K562 (cell line): ENCODE measurements around the gene MYO10. TPM values are rescaled to one million over a fixed set of nuclear protein-coding genes. Genes with fewer than 3 reads are reported as not detected.

Experiments
- ATAC-seq: fragments of 200-7000 bp; cut with Tn5 transposase; 3 replicates; pipeline ENCODE4 v1.9.1; 2020; ENCODE audit warnings: moderate library complexity
- BruUV-seq: library from RNA; stranded (reverse); fragments of 400-500 nt; replicated peaks from 2 replicates; lab custom pipeline; 2021; lab: Mats Ljungman, UMichigan
- CTCF ChIA-PET: fragments of 300-600 bp; formaldehyde crosslinking; extraction: SDS; loops from one replicate; lab custom pipeline; 2021; ENCODE audit warnings: low intra/inter-chr PET ratio; lab: Yijun Ruan, JAX
- POLR2A ChIA-PET: fragments of 300-600, 350-650 bp; sonication (Branson Sonifier 250); formaldehyde crosslinking; extraction: SDS; loops from one replicate; lab custom pipeline; 2021; ENCODE audit warnings: antibody characterized with exemption, inconsistent platforms; lab: Yijun Ruan, JAX
- DNase-seq, 4 experiments: peaks; one replicate each; pipeline versions ENCODE4 v3.0.0 to v3.0.0-alpha.2; 2011 to 2018; ENCODE audit warnings: low spot score in 3 of 4, mixed read lengths in 3 of 4; ENCODE audit errors: extremely low read depth in 1 of 4
- FAIRE-seq: peaks from 2 replicates; lab custom pipeline; 2011; peaks lifted over from hg19 to GRCh38; lab: Jason Lieb, UNC
- H2AFZ ChIP-seq: 2 replicates; pipeline ENCODE4 v1.6.0; 2011; ENCODE audit warnings: low read depth, low read length, control low read depth, inconsistent platforms
- H3K27ac ChIP-seq: fragments of 200-600 bp; 3 replicates; pipeline ENCODE4 v1.8.0; 2011; ENCODE audit warnings: low read depth, mild to moderate bottlenecking, control low read depth, inconsistent platforms, low read length, moderate library complexity, mixed read lengths; ENCODE audit errors: extremely low read depth
- H3K27me3 ChIP-seq, 2 experiments: fragments of 300-600 bp in 1 of 2; 2 replicates in 1 of 2; 3 replicates in 1 of 2; pipeline versions ENCODE4 v1.6.0 to v1.8.0; 2011; ENCODE audit warnings: inconsistent platforms in 2 of 2, low read length in 2 of 2, mild to moderate bottlenecking in 1 of 2, mixed read lengths in 1 of 2, moderate library complexity in 1 of 2; ENCODE audit not compliant: control insufficient read depth in 2 of 2, insufficient read depth in 2 of 2
- H3K36me3 ChIP-seq: fragments of 300-600 bp; 3 replicates; pipeline ENCODE4 v1.8.0; 2011; ENCODE audit warnings: mild to moderate bottlenecking, low read length, inconsistent platforms; ENCODE audit not compliant: control insufficient read depth, insufficient read depth
- H3K4me1 ChIP-seq, 2 experiments: fragments of 200-600 bp in 1 of 2; replicated peaks in 1 of 2; 2 replicates in 1 of 2; 3 replicates in 1 of 2; pipeline versions ENCODE4 v1.5.1 to v1.8.0; 2011; ENCODE audit warnings: inconsistent platforms in 2 of 2, low read length in 2 of 2, mild to moderate bottlenecking in 1 of 2, mixed read lengths in 1 of 2, moderate library complexity in 1 of 2; ENCODE audit not compliant: control insufficient read depth in 2 of 2, insufficient read depth in 2 of 2
- H3K4me2 ChIP-seq: 2 replicates; pipeline ENCODE4 v1.6.1; 2011; ENCODE audit warnings: low read length, control low read depth, inconsistent platforms, mixed read lengths; ENCODE audit not compliant: insufficient read depth
- H3K4me3 ChIP-seq: fragments of 200-600 bp; sonication (generic), shearing (Covaris generic); 2 replicates; pipeline ENCODE4 v1.5.1; 2016; ENCODE audit warnings: control low read depth, inconsistent platforms
- H3K79me2 ChIP-seq: fragments of 200-600 bp; 3 replicates; pipeline ENCODE4 v1.8.0; 2011; ENCODE audit warnings: low read length, inconsistent platforms; ENCODE audit not compliant: control insufficient read depth, insufficient read depth
- H3K9ac ChIP-seq, 2 experiments: 2 replicates each; pipeline versions ENCODE4 v1.6.0 to v1.6.1; 2011; ENCODE audit warnings: low read depth in 2 of 2, low read length in 2 of 2, control low read depth in 1 of 2, inconsistent platforms in 1 of 2, mild to moderate bottlenecking in 1 of 2, mixed read lengths in 1 of 2; ENCODE audit not compliant: insufficient read depth in 1 of 2
- H3K9me1 ChIP-seq: one replicate; pipeline ENCODE4 v1.6.0; 2011; ENCODE audit warnings: inconsistent platforms, mild to moderate bottlenecking, low read length, moderate library complexity; ENCODE audit not compliant: control insufficient read depth, insufficient read depth
- H3K9me3 ChIP-seq: replicated peaks from 2 replicates; pipeline ENCODE4 v1.5.1; 2011; ENCODE audit warnings: low read depth, low read length, inconsistent platforms; ENCODE audit not compliant: control insufficient read depth, insufficient read depth
- H4K20me1 ChIP-seq: replicated peaks from 2 replicates; pipeline ENCODE4 v1.6.1; 2011; ENCODE audit warnings: low read length, inconsistent platforms, mixed read lengths; ENCODE audit not compliant: control insufficient read depth, insufficient read depth
- ATF4 ChIP-seq: fragments of 450-650 bp; formaldehyde crosslinking; IDR thresholded peaks from 2 replicates; pipeline ENCODE4 v1.4.0; 2022; ENCODE audit warnings: mild to moderate bottlenecking, moderate library complexity
- BCL6 ChIP-seq: fragments of 250-450 bp; sonication (Bioruptor Pico); IDR thresholded peaks from 2 replicates; pipeline ENCODE4 v1.4.0; 2020
- CXXC5 ChIP-seq: fragments of 250-450 bp; sonication (Bioruptor Pico); IDR thresholded peaks from 2 replicates; pipeline ENCODE4 v1.8.0; 2022; ENCODE audit warnings: inconsistent platforms, mild to moderate bottlenecking, moderate library complexity
- EGR1 ChIP-seq: fragments of 450-650 bp; conservative IDR thresholded peaks from 2 replicates; pipeline ENCODE4 v1.6.1; 2017; ENCODE audit warnings: mild to moderate bottlenecking
- ELF4 ChIP-seq: fragments of 450-650 bp; formaldehyde crosslinking; IDR thresholded peaks from 2 replicates; pipeline ENCODE4 v1.4.0; 2022; ENCODE audit warnings: missing genetic modification characterization
- FOXP1 ChIP-seq: sonication (generic); formaldehyde crosslinking; IDR thresholded peaks from 2 replicates; pipeline ENCODE4 v1.8.0; 2022; ENCODE audit warnings: mild to moderate bottlenecking, missing genetic modification reagents
- MTA2 ChIP-seq: fragments of 450-650 bp; IDR thresholded peaks from 2 replicates; pipeline ENCODE4 v1.6.1; 2016; ENCODE audit warnings: low read depth
- RBM17 ChIP-seq: fragments of 200-400 bp; formaldehyde crosslinking; IDR thresholded peaks from 2 replicates; pipeline ENCODE4 v1.6.1; 2017; ENCODE audit warnings: low read depth, mild to moderate bottlenecking, low read length, borderline replicate concordance
- TBP ChIP-seq: optimal IDR thresholded peaks from 2 replicates; pipeline ENCODE3; 2011; ENCODE audit warnings: low read depth, low read length, improper control_type of control experiment
- TEAD1 ChIP-seq, 2 experiments: fragments of 450-650 bp in 1 of 2; sonication (generic) in 1 of 2; formaldehyde crosslinking; IDR thresholded peaks; 2 replicates each; pipeline versions ENCODE4 v1.4.0 to v1.8.0; 2020 to 2022; ENCODE audit warnings: mild to moderate bottlenecking in 2 of 2, missing genetic modification reagents in 1 of 2
- TEAD2 ChIP-seq: fragments of 450-650 bp; IDR thresholded peaks from 2 replicates; pipeline ENCODE4 v1.6.1; 2016; ENCODE audit warnings: missing genetic modification characterization, control low read depth, missing compliant biosample characterization
- ZZZ3 ChIP-seq: fragments of 450-650 bp; IDR thresholded peaks from 2 replicates; pipeline ENCODE4 v1.6.1; 2016; ENCODE audit warnings: antibody characterized with exemption, mild to moderate bottlenecking, moderate library complexity
- WGBS: fragments of 100-300 bp; shearing (Covaris generic); methylation state at CpG from one replicate; pipeline ENCODE4 v1.1.6; 2016; ENCODE audit warnings: low coverage, mixed read lengths; ENCODE audit not compliant: insufficient coverage; ENCODE audit errors: missing lambda C conversion rate; 5-methylcytosine and 5-hydroxymethylcytosine counted together
- in situ Hi-C: fragments of 300-500 bp; cut with MboI; formaldehyde crosslinking; loops from 4 replicates; pipeline ENCODE4 v1.15.0; 2018; ENCODE audit warnings: inconsistent platforms, mixed read lengths
- intact Hi-C: fragments of 100-400 bp; cut with micrococcal nuclease; formaldehyde crosslinking; loops from 2 replicates; pipeline ENCODE4 v1.14.2; 2022
- polyA plus RNA-seq, 8 experiments: library from polyadenylated mRNA; depleted of rRNA in 4 of 8; stranded (reverse) in 5 of 8; unstranded in 3 of 8; fragments of >200 nt; fragmentation: Nextera tagmentation in 2 of 8; fragmentation: Illumina TruSeq in 1 of 8; extraction: Ambion mirVana in 2 of 8; extraction: Trizol in 1 of 8; gene quantifications; 2 replicates each; pipeline versions ENCODE4 v1.2.1 to v1.2.3, GENCODE V29; 2011 to 2014; ENCODE audit warnings: inconsistent platforms in 1 of 8, missing spikeins in 1 of 8
- total RNA-seq, 7 experiments: library from RNA; depleted of rRNA in 6 of 7; stranded (reverse); fragments of >200 nt in 6 of 7; fragmentation: Illumina TruSeq in 2 of 7; extraction: Trizol in 2 of 7; gene quantifications; 2 replicates each; pipeline versions ENCODE4 v1.2.1 to v1.2.3, GENCODE V29; 2011 to 2021; ENCODE audit warnings: low replicate concordance in 1 of 7
- TF ChIP-seq, protein P1 (sequence below): sonication (generic); formaldehyde crosslinking; IDR thresholded peaks from 2 replicates; pipeline ENCODE4 v1.8.0; 2022; ENCODE audit warnings: mild to moderate bottlenecking, missing genetic modification reagents

Gene MYO10
- total and polyA plus RNA-seq, 9 of the 15 experiments (the other 6 are each of a cell fraction or from before 2014, with no cell fraction given): 0.04 to 0.24 TPM; not detected in 7

- POLR2A ChIA-PET: no interaction called here
- Histone ChIP-seq H3K27me3 (peaks cover 17 to 55% of the 10 kb centered on the region in 2 experiments), H3K9me3 (no peaks in the 10 kb centered on the region), H2AFZ (no peak overlapping the region), H3K4me1 (no peaks in the 10 kb centered on the region), H4K20me1 (no peaks in the 10 kb centered on the region), H3K79me2 (no peaks in the 10 kb centered on the region), H3K9ac (no peak overlapping the region)
- ATAC-seq: no peak
- FAIRE-seq: no peak
- WGBS: 1% methylated on average over 7 of the region's 7 CpGs
- BruUV-seq: no TSS peak
- TF ChIP-seq BCL6 (CRISPR knock-in tag) (no peak), TEAD2 (tag) (no peak), ELF4 (CRISPR knock-in tag) (no peak), ZZZ3 (no peak), RBM17 (no peak), FOXP1 (CRISPR knock-in tag) (no peak), MTA2 (no peak), TBP (no peak), TEAD1 (CRISPR knock-in tag; IDR thresholded peaks at IDR 0.05) (no peak), CXXC5 (CRISPR knock-in tag) (no peak), EGR1 (no peak), ATF4 (CRISPR knock-in tag) (no peak)
- TF ChIP-seq, protein P1, sequence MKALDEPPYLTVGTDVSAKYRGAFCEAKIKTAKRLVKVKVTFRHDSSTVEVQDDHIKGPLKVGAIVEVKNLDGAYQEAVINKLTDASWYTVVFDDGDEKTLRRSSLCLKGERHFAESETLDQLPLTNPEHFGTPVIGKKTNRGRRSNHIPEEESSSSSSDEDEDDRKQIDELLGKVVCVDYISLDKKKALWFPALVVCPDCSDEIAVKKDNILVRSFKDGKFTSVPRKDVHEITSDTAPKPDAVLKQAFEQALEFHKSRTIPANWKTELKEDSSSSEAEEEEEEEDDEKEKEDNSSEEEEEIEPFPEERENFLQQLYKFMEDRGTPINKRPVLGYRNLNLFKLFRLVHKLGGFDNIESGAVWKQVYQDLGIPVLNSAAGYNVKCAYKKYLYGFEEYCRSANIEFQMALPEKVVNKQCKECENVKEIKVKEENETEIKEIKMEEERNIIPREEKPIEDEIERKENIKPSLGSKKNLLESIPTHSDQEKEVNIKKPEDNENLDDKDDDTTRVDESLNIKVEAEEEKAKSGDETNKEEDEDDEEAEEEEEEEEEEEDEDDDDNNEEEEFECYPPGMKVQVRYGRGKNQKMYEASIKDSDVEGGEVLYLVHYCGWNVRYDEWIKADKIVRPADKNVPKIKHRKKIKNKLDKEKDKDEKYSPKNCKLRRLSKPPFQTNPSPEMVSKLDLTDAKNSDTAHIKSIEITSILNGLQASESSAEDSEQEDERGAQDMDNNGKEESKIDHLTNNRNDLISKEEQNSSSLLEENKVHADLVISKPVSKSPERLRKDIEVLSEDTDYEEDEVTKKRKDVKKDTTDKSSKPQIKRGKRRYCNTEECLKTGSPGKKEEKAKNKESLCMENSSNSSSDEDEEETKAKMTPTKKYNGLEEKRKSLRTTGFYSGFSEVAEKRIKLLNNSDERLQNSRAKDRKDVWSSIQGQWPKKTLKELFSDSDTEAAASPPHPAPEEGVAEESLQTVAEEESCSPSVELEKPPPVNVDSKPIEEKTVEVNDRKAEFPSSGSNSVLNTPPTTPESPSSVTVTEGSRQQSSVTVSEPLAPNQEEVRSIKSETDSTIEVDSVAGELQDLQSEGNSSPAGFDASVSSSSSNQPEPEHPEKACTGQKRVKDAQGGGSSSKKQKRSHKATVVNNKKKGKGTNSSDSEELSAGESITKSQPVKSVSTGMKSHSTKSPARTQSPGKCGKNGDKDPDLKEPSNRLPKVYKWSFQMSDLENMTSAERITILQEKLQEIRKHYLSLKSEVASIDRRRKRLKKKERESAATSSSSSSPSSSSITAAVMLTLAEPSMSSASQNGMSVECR (CRISPR knock-in tag): no peak
- TF ChIP-seq, all 486 proteins: peak for 0
- in situ Hi-C loops: no loop called here
- Histone ChIP-seq H3K36me3 (no peaks in the 10 kb centered on the region), H3K4me3 (no peak overlapping the region), H3K4me2 (no peak overlapping the region), H3K9me1 (no peaks in the 10 kb centered on the region), H3K27ac (no peak overlapping the region)
- CTCF ChIA-PET: no interaction called here
- intact Hi-C loops: no loop called here
- DNase-seq: no peak
Observed at GRCh38 chr5:16671208-16671607, 264.9 kb downstream of the MYO10 start.
